ENCODE data around the gene CHRND.

DNA sequence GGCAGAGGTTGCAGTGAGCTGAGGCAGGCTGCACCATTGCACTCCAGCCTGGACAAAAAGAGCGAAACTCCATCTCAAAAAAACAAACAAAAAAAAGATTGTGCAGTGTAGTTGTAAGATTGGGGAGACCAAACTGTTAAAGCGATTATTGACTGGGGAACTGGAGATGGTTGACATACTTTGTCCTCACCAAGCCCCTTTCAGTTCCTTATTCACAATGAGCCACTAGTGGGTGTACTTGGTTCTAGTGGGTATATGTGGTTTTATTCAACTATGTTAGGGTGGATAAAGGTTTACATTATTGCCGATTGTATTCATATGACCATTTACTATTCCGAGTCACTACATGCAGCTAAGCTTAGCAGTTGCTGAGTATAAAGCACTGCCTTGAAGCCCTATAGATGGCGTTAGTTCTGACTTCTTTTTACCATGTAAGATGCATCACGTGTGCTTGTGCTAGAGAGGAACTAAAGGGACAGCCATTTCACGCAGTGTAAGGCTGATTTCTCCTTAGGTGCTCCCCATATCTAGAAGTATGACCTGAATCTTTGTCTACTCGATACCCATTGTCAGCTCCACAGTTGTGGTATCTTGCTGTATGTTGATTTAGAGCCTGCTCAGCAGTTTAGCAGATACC is 36.7 kb downstream of the CHRND start:
- TF ChIP-seq POLR2A (IDR thresholded peaks at IDR 0.05; ENCODE audit: low read length) (no peak), GATA1 (IDR thresholded peaks at IDR 0.05; ENCODE audit: low read depth, low read length) (no peak)
